ENCODE results near the gene UBE2F. TPM values are rescaled to one million over a fixed set of nuclear protein-coding genes. Genes with fewer than 3 reads are reported as not detected.
"Not testable (repeated sequence)": the region's sequence is repeated elsewhere in the genome, so short reads cannot be mapped to it uniquely, and the experiment has no call there.

Gene UBE2F
- total RNA-seq, 1 donor from 2014 or later, result 62.3 TPM

DNA sequence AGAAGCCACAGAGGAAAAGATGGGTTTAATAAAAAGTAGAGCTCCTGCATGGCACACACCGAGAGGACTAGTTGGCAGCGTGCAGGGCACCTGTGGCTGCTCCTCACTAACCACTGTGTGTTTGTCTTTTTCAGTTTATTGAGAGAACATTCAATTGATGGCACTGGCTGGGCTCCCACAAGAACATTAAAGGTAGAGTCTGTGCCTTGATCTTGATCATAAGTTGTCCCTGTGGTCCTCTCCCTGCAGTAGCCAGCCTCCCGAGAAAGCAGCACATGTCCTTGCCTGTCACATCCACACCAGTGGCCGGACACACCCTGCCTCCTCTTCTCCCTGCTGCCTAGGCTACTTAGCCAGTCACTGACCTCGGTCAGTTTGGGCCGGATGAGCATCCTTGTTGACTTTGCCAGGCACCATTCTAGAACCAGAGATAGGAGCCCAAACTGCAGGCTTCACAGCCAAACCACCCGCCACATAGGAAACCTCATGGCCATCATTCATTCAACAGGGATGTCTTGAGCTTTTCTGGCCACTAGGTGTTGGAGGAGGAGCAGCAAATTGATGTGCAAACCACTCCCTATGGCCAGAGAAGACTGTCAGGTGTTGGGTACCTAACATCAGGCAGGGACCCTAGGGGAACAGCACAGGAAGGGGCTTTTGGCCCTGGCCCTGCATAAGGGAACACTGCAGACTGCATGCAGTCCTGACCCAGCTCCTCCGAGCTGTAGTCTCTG is 63.8 kb downstream of the UBE2F start:
- no peaks in the 10 kb centered on the region for H3K27me3 ChIP-seq (ENCODE audit: control insufficient read depth, insufficient read depth, low read length)
- no peak for DNase-seq (ENCODE audit: low read depth)
- TF ChIP-seq, protein P1, sequence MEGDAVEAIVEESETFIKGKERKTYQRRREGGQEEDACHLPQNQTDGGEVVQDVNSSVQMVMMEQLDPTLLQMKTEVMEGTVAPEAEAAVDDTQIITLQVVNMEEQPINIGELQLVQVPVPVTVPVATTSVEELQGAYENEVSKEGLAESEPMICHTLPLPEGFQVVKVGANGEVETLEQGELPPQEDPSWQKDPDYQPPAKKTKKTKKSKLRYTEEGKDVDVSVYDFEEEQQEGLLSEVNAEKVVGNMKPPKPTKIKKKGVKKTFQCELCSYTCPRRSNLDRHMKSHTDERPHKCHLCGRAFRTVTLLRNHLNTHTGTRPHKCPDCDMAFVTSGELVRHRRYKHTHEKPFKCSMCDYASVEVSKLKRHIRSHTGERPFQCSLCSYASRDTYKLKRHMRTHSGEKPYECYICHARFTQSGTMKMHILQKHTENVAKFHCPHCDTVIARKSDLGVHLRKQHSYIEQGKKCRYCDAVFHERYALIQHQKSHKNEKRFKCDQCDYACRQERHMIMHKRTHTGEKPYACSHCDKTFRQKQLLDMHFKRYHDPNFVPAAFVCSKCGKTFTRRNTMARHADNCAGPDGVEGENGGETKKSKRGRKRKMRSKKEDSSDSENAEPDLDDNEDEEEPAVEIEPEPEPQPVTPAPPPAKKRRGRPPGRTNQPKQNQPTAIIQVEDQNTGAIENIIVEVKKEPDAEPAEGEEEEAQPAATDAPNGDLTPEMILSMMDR (IDR thresholded peaks at IDR 0.05; ENCODE audit: insufficient read depth, low read length, poor library complexity, severe bottlenecking), result no peak
- H3K4me3 ChIP-seq (ENCODE audit: low read depth, low read length), result no peak overlapping the region
- no peaks in the 10 kb centered on the region for H3K36me3 ChIP-seq (ENCODE audit: control insufficient read depth, insufficient read depth, low read length)

GRCh38 chr2:238031751-238032150 is 64.9 kb downstream of the UBE2F start:
- TF ChIP-seq, protein P1 (IDR thresholded peaks at IDR 0.05; ENCODE audit: insufficient read depth, low read length, poor library complexity, severe bottlenecking), result no peak
- Histone ChIP-seq H3K36me3 (ENCODE audit: control insufficient read depth, insufficient read depth, low read length) (no peaks in the 10 kb centered on the region), H3K4me3 (ENCODE audit: low read depth, low read length) (no peak overlapping the region), H3K27me3 (ENCODE audit: control insufficient read depth, insufficient read depth, low read length) (no peaks in the 10 kb centered on the region)
- DNase-seq (ENCODE audit: low read depth), result no peak

GRCh38 chr2:238032755-238033337 is 66.0 kb downstream of the UBE2F start:
- DNase-seq (ENCODE audit: low read depth), result no peak
- TF ChIP-seq, protein P1 (IDR thresholded peaks at IDR 0.05; ENCODE audit: insufficient read depth, low read length, poor library complexity, severe bottlenecking), result no peak
- no peaks in the 10 kb centered on the region for H3K36me3 ChIP-seq (ENCODE audit: control insufficient read depth, insufficient read depth, low read length)
- no peak overlapping the region for H3K4me3 ChIP-seq (ENCODE audit: low read depth, low read length)
- no peaks in the 10 kb centered on the region for H3K27me3 ChIP-seq (ENCODE audit: control insufficient read depth, insufficient read depth, low read length)

- not testable (repeated sequence) for H3K27me3 ChIP-seq (ENCODE audit: control insufficient read depth, insufficient read depth, low read length); H3K4me3 ChIP-seq (ENCODE audit: low read depth, low read length); H3K36me3 ChIP-seq (ENCODE audit: control insufficient read depth, insufficient read depth, low read length); DNase-seq (ENCODE audit: low read depth)
These were observed 67.2 kb downstream of the UBE2F start for GRCh38 chr2:238033991-238034390.

- Histone ChIP-seq H3K27me3 (ENCODE audit: control insufficient read depth, insufficient read depth, low read length) (no peaks in the 10 kb centered on the region), H3K4me3 (ENCODE audit: low read depth, low read length) (no peak overlapping the region), H3K36me3 (ENCODE audit: control insufficient read depth, insufficient read depth, low read length) (peaks cover 2% of the 10 kb centered on the region)
- no peak for DNase-seq (ENCODE audit: low read depth)
- TF ChIP-seq, protein P1 (IDR thresholded peaks at IDR 0.05; ENCODE audit: insufficient read depth, low read length, poor library complexity, severe bottlenecking), result no peak
These were observed 71.4 kb downstream of the UBE2F start for GRCh38 chr2:238038203-238038602.

- no peak for DNase-seq (ENCODE audit: low read depth)
- TF ChIP-seq, protein P1 (IDR thresholded peaks at IDR 0.05; ENCODE audit: insufficient read depth, low read length, poor library complexity, severe bottlenecking), result no peak
- peaks cover 2% of the 10 kb centered on the region for H3K36me3 ChIP-seq (ENCODE audit: control insufficient read depth, insufficient read depth, low read length)
- no peak overlapping the region for H3K4me3 ChIP-seq (ENCODE audit: low read depth, low read length)
- H3K27me3 ChIP-seq (ENCODE audit: control insufficient read depth, insufficient read depth, low read length), result no peaks in the 10 kb centered on the region
These were observed 72.3 kb downstream of the UBE2F start for GRCh38 chr2:238039151-238039550.
